ENCODE results near the gene AGPAT3. TPM values are rescaled to one million over a fixed set of nuclear protein-coding genes. Genes with fewer than 3 reads are reported as not detected.

Gene AGPAT3
- total RNA-seq, 1 experiment from 2014 or later = 13.0 TPM

GRCh38 chr21:44018813-44019567 lies 154.0 kb downstream of the AGPAT3 start:
- H3K14ac ChIP-seq (ENCODE audit: insufficient read depth, low read length) = no peak overlapping the region
- H3K23ac ChIP-seq (ENCODE audit: insufficient read length, low read depth, low read length) = no peak overlapping the region
- no peak overlapping the region for H2BK15ac ChIP-seq (ENCODE audit: low read depth, low read length)
- H3K36me3 Mint-ChIP-seq (ENCODE audit: insufficient read depth in 1 of 3, low read depth in 3 of 3) = no peaks in the 10 kb centered on the region
- H3K9me3 Mint-ChIP-seq = no peaks in the 10 kb centered on the region
- H2AFZ ChIP-seq (ENCODE audit: low read length) = no peak overlapping the region
- H3K27me3 ChIP-seq (ENCODE audit: insufficient read depth, low read length) = no peaks in the 10 kb centered on the region
- no peak for DNase-seq
- peaks cover 4% of the 10 kb centered on the region for H3K79me1 ChIP-seq (ENCODE audit: insufficient read depth, low read depth, low read length, poor library complexity, severe bottlenecking)
- H3K4me3 Mint-ChIP-seq = no peak overlapping the region
- H3K18ac ChIP-seq (ENCODE audit: insufficient read length, low read depth, low read length) = no peak overlapping the region
- H4K8ac ChIP-seq (replicated peaks; ENCODE audit: insufficient read length, low read depth, low read length) = no peak overlapping the region
- H2BK12ac ChIP-seq (ENCODE audit: insufficient read length, low read depth, low read length) = no peak overlapping the region
- H3K4me1 Mint-ChIP-seq = peaks cover 10 to 12% of the 10 kb centered on the region in 2 experiments
- H4K5ac ChIP-seq (ENCODE audit: insufficient read length, low read depth, low read length) = no peak overlapping the region
- H2BK120ac ChIP-seq (ENCODE audit: low read depth, low read length, poor library complexity, severe bottlenecking) = no peak overlapping the region
- H3K27ac Mint-ChIP-seq = peak overlapping the region in 1 of 3 experiments; percentile 68; a peak in 1 of 7 replicates
- no peak overlapping the region for H3K56ac ChIP-seq (ENCODE audit: insufficient read length, low read depth, low read length)
- no peak overlapping the region for H2BK20ac ChIP-seq (ENCODE audit: low read depth, low read length, poor library complexity, severe bottlenecking)
- H3K79me2 ChIP-seq (ENCODE audit: insufficient read depth, low read length) = peaks cover 44% of the 10 kb centered on the region; the same call in 1 of the 2 replicates
- H3K9me3 ChIP-seq (ENCODE audit: control insufficient read depth, low read depth, low read length) = no peaks in the 10 kb centered on the region
- no peaks in the 10 kb centered on the region for H4K20me1 ChIP-seq (ENCODE audit: control insufficient read depth, insufficient read depth, insufficient read length)
- H3K4me1 ChIP-seq (ENCODE audit: insufficient read depth, low read length) = no peaks in the 10 kb centered on the region
- H2BK5ac ChIP-seq (ENCODE audit: insufficient read length, low read length) = no peak overlapping the region
- no CpG with 5 or more reads among the region's 10 CpGs for WGBS (ENCODE audit: extremely low coverage, insufficient read length, low lambda C conversion rate)
- H2AK5ac ChIP-seq (ENCODE audit: insufficient read length, low read length) = no peak overlapping the region
- no peaks in the 10 kb centered on the region for H3K27me3 Mint-ChIP-seq (ENCODE audit: low read depth)
- no peak overlapping the region for H3T11ph ChIP-seq (ENCODE audit: low read length)
- no peak overlapping the region for H3K4me2 ChIP-seq (ENCODE audit: insufficient read depth, insufficient read length, low read length)
- TF ChIP-seq CTCF (conservative IDR thresholded peaks at IDR 0.05) = no peak
- H3K23me2 ChIP-seq (ENCODE audit: insufficient read length, low read depth, low read length, poor library complexity, severe bottlenecking) = no peaks in the 10 kb centered on the region
- no peak overlapping the region for H3K9ac ChIP-seq (ENCODE audit: extremely low read depth, insufficient read length, low read length)
- no peak overlapping the region for H4K91ac ChIP-seq (ENCODE audit: insufficient read length, low read depth, low read length)
- H3K27ac ChIP-seq (ENCODE audit: insufficient read length, low read depth, low read length) = no peak overlapping the region
- H3K4ac ChIP-seq (ENCODE audit: low read depth, low read length) = no peak overlapping the region
